GM18511 (cell line): ENCODE measurements around the gene BARX1.
"Not testable (repeated sequence)": the region's sequence is repeated elsewhere in the genome, so short reads cannot be mapped to it uniquely, and the experiment has no call there.

ENCODE experiments used
- ATAC-seq: cut with Tn5 transposase; IDR thresholded peaks from one replicate; pipeline ENCODE4 v1.9.1; 2021; ENCODE audit warnings: mild to moderate bottlenecking, moderate library complexity; ENCODE audit not compliant: unreplicated experiment

Gene BARX1

GRCh38 chr9:93952784-93953495 lies 2.2 kb downstream of the BARX1 start:
- ATAC-seq, result no peak

GRCh38 chr9:93952119-93952783 lies 2.9 kb downstream of the BARX1 start:
- no peak for ATAC-seq

- ATAC-seq, result no peak
These were observed 3.5 kb downstream of the BARX1 start for GRCh38 chr9:93951655-93952118.

GRCh38 chr9:93950619-93951601 lies 4.2 kb downstream of the BARX1 start:
- ATAC-seq, result no peak

- ATAC-seq, result no peak
These were observed 5.3 kb downstream of the BARX1 start for GRCh38 chr9:93949694-93950449.

GRCh38 chr9:93949073-93949693 lies 6.0 kb downstream of the BARX1 start:
- no peak for ATAC-seq

- no peak for ATAC-seq
These were observed 6.6 kb downstream of the BARX1 start for GRCh38 chr9:93948441-93949072.

GRCh38 chr9:93947409-93948070 lies 7.6 kb downstream of the BARX1 start:
- no peak for ATAC-seq

- ATAC-seq, result no peak
These were observed 8.8 kb downstream of the BARX1 start for GRCh38 chr9:93946338-93946712.

- no peak for ATAC-seq
These were observed 9.5 kb downstream of the BARX1 start for GRCh38 chr9:93945400-93946337.

- no peak for ATAC-seq
These were observed 11.1 kb downstream of the BARX1 start for GRCh38 chr9:93944011-93944410.

GRCh38 chr9:93942161-93942560 lies 13.0 kb downstream of the BARX1 start:
- ATAC-seq, result no peak

- no peak for ATAC-seq
These were observed 13.7 kb downstream of the BARX1 start for GRCh38 chr9:93941493-93941892.

GRCh38 chr9:93940951-93941350 lies 14.2 kb downstream of the BARX1 start:
- no peak for ATAC-seq

- ATAC-seq, result not testable (repeated sequence)
These were observed 15.6 kb downstream of the BARX1 start for GRCh38 chr9:93939589-93939988.

GRCh38 chr9:93937193-93937592 lies 18.0 kb downstream of the BARX1 start:
- no peak for ATAC-seq

GRCh38 chr9:93931905-93932304 lies 23.2 kb downstream of the BARX1 start:
- ATAC-seq, result no peak

- ATAC-seq, result no peak
These were observed 25.1 kb downstream of the BARX1 start for GRCh38 chr9:93930070-93930469.
